GM20431 (cell line): Measurements from ENCODE around the gene PML.
"Not testable (repeated sequence)": the region's sequence is repeated elsewhere in the genome, so short reads cannot be mapped to it uniquely, and the experiment has no call there.

Experiments
- in situ Hi-C: fragments of 300-500 bp; cut with MseI, MboI; formaldehyde crosslinking; loops from one replicate; pipeline ENCODE4 v1.15.0; 2020; ENCODE audit warnings: low sequenced_read_pairs; ENCODE audit not compliant: unreplicated experiment

The PML gene

GRCh38 chr15:73957785-73958184, 36.7 kb upstream of the PML start:
- in situ Hi-C loops, result no loop called here

- in situ Hi-C loops, result no loop called here
Observed at GRCh38 chr15:73959012-73959581, 35.4 kb upstream of the PML start.

DNA sequence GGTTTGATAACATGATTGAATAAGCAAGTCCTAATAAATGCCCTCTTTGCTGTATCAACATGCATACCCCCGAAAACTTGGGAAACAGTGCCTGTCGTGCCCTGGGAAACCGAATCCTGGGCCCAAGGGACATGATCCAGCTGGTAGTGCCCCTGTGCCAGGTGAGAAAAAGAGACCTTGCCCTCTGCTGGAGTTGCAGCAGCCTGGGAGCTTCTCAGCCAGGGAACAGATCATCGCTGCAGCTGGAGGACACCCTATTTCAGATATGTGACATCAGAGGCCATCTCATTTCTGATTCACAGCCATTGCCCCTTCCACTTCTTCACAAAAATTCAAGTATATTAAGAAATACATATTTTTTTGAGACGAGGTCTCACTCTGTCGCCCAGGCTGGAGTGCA, 34.7 kb upstream of the PML start:
- in situ Hi-C loops, result no loop called here

GRCh38 chr15:73960472-73961070, 33.9 kb upstream of the PML start:
- in situ Hi-C loops, result not testable (repeated sequence)

GRCh38 chr15:73962433-73962832, 32.1 kb upstream of the PML start:
- in situ Hi-C loops, result no loop called here

DNA sequence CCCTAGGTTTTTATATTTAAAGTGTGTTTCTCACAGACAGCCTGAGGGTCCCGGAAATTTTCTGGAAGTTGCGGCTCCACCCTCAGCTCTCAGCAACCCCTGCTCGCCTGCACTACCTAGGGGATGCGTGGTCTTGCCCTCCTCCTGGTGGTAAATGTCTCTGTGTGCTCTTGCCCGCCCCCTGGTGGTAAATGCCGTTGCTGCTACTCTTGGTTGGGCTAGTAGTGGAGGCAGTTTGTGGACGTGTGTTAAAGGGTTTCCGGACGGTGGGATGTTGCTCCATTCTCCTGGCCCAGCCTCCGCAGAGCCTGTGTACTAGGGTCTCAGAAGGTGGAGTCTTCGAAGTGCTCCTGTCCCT, 29.8 kb upstream of the PML start:
- in situ Hi-C loops, result no loop called here

DNA sequence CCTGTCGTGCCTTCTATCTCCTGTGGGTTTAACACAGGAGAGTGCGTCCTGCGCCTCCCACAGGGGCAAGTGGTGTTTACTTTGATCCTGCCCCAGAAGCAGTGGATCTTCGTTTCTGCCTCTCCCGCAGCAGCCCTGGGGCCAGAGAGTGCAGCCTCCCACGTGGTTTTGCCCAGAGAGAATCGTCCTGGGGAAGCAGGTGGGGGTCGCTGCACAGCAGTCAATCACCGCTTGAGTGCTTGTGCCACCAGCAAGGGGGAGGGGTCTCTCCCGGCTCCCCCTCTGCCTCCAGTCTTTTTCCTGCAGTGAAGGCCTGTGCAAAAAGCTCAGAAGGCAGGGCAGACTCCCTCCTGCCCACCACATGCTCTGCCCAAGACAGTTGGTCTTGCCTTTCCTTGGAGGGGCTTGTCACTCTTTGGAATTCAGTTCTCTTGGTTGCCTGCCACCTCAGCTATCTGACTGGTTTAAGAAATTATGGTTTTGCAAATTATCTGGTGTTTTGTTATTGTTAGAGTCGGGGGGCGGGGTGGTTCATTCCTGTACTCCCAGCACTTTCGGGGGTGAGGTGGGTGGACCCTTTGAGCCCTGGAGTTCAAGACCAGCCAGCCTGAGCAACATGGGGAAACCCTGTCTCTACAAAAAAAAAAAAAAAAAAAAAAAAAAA, 29.3 kb upstream of the PML start:
- in situ Hi-C loops, result no loop called here

- in situ Hi-C loops, result no loop called here
Observed at GRCh38 chr15:73965758-73966113, 28.8 kb upstream of the PML start.

GRCh38 chr15:73968461-73968860, 26.1 kb upstream of the PML start:
- in situ Hi-C loops, result no loop called here

GRCh38 chr15:73969151-73969759, 25.3 kb upstream of the PML start:
- in situ Hi-C loops, result no loop called here

DNA sequence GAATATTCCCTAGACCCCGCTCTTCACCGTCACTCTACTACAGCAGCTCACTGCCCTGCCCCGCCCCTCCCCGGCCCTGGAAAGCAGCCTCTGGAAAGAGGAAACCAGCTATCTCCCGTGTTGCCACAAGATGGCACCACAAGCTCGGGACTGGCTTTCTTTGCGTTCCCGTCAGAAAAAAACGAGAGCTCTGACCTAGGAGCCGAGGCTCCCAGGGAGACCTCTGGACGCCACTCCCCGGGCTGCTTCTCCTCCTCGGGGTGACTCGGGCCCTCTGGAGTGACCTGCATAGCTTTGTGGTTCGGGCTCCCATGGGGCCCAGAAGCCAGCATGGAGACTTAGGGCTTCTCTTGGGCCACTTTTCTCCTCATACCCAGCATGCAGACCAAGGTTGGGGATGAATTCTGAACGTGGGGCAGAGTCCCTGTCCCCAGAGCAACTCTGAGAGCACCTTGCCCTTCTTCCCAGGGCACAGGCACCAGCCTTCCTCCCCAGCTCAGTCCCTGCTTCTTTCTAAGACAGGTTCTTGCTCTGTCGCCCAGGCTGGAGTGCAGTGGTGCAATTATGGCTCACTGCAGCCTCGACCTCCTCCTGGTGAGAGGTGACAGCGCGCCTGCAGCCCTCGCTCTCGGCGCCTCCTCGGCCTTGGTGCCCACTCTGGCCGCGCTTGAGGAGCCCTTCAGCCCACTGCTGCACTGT, 21.4 kb upstream of the PML start:
- in situ Hi-C loops, result loop anchor here (10.0 kb wide), 1 partner anchor 332 kb away; no protein-coding TSS in a partner anchor

DNA sequence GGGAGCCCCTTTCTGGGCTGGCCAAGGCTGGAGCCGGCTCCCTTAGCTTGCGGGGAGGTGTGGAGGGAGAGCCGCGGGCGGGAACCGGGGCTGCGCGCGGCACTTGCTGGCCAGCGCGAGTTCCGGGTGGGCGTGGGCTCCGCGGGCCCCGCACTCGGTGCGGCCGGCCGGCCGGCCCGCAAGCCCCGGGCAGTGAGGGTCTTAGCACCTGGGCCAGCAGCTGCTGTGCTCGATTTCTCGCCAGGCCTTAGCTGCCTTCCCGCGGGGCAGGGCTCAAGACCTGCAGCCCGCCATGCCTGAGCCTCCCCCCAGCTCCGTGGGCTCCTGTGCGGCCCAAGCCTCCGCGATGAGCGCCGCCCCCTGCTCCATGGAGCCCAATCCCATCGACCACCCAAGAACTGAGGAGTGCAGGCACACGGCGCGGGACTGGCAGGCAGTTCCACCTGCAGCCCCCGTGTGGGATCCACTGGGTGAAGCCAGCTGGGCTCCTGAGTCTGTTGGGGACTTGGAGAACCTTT, 20.8 kb upstream of the PML start:
- in situ Hi-C loops, result loop anchor here (10.0 kb wide), 1 partner anchor 331 kb away; no protein-coding TSS in a partner anchor

DNA sequence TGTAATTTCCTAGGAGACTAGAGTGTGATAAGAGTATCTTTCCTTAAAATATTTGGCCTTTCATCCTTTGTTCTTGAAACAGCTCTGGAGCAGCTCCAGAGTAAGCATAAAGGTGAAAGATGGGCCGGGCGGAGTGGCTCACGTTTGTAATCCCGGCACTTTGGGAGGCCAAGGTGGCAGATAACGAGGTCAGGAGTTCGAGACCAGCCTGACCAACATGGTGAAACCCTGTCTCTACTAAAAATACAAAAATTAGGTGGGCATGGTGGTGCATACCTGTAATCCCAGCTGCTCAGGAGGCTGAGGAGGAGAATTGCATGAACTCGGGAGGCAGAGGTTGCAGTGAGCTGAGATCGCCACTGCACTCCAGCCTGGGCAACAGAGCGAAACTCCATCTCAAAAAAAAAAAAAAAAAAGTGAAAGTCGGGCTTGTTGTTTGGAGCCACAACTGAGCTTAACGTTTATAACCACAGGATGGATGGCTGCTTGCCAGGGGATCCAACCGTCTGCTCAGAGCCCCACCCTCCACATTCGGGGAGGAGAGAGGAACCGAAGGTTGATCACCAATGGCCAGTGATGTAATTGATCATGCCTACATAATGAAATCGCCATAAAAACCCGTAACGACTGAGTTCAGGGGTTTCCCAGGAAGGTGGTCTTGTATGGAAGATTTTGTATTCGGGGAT, 18.9 kb upstream of the PML start:
- in situ Hi-C loops, result loop anchor here (10.0 kb wide), 1 partner anchor 329 kb away; no protein-coding TSS in a partner anchor

DNA sequence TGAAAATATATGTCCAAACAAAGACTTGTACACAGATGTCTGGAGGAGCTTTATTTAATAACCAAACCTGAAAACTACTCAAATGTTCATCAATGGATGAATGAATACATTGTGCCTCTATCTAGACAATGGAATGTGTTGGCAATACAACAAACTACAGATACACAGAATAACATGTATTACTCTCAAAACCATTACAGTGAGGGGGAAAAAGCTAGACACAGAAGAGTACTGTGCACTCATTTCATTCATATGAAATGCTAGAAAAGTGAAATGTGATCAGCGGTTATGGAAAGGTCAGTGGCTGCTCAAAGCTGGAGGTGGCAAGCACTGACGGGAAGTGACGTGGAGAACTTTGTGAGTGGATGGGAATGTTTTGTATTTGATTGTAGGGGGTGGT, 15.6 kb upstream of the PML start:
- in situ Hi-C loops, result loop anchor here (10.0 kb wide), 1 partner anchor 326 kb away; no protein-coding TSS in a partner anchor

DNA sequence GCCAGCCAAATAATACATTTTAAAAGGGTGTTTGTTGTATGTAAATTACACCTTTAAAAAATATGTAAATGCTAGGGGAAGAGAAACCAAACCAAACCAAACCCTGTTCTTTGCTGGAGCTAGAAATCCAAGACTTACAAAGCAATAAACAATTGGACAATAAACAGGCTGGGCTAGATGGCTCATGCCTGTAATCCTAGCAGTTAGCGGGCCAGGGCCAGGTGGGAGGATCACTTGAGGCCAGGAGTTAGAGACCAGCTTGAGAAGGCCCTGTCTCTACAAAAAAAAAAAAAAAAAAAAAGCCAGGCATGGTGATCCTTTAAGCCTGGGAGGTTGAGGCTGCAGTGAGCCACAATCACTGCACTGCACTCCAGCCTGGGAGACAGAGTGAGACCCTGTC, 14.9 kb upstream of the PML start:
- in situ Hi-C loops, result loop anchor here (10.0 kb wide), 1 partner anchor 325 kb away; no protein-coding TSS in a partner anchor

DNA sequence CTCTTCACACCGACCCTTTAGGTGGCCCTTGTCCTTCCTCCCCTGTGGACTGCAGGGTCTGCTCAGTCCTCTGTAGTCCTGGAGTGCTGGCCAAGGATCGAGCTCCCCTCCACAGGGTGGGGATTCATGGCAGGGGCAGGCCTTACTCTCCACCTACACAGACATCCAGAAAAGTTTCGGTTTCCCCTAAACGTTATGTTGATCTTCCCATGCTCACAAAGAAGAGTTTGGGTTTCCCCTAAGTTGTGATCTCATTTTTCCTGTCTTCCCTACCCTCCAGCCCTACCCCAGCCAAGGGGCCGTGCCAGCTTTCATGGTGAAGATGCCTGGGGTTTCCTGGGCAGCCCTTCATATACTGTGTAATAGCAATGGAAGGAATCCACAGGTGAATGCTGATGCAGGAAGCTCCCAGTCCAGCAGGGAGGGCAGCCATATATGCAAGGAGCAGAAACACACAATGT, 12.7 kb upstream of the PML start:
- in situ Hi-C loops, result no loop called here

DNA sequence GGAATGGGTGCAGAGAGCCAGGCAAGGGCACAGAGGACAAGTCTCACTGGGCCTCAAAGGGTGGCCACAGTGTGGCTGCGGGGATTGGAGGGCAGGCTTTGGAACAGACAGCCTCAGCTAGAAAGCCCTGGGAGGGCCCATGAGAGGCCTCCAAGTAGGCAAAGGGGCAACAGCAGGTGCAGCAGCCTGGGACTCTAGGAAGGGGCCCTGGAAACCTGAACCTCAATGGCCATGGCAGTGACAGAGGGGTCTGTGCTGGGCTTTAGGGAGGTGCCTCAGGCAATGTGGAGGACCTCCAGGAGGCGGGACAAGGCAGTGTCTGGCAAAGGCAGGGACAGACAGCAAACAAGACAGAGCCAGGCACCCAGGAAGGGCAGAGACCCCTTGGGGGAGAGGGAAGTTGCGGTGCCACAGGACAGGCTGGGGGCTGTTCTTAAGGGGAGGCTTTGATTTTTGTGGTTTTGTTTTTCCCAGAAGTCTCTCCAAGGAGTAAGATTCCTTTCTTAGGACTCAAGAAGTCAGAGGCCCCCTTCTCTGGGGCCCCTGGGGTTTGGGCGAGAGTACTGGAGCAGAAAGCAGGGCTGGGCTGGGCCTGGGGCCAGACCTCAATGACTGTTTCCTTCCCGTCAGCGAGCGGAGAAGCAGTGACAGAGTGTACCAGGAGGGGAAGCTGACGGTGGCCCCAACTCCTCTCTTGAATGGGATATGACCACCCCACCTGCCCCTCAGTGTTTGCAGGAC, 12.1 kb upstream of the PML start:
- in situ Hi-C loops, result no loop called here

DNA sequence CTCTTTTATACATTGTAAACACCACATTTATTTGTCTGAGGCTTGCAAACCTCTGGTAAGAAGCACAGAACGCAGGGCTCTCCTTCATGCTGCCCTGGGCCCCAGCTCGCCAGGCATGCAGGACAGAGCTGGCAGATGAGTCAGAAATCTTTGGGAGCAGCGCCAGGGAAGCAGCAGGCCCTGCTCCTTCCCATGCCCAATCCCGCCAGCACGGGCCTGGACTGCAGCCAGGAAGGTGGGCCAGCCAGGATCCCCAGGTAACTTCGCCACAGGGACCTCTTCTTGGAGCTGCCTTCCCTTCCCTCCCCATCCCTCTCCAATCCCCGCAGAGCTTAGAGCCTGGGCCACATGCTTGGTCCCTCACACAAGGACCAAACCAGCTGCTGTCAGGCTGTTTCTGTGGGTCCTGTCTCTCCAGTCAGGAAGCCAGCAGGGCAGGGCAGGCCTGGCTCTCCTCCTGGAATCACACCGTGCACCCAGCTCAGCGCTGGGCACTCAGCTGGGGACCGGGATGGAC, 11.2 kb upstream of the PML start:
- in situ Hi-C loops, result no loop called here

DNA sequence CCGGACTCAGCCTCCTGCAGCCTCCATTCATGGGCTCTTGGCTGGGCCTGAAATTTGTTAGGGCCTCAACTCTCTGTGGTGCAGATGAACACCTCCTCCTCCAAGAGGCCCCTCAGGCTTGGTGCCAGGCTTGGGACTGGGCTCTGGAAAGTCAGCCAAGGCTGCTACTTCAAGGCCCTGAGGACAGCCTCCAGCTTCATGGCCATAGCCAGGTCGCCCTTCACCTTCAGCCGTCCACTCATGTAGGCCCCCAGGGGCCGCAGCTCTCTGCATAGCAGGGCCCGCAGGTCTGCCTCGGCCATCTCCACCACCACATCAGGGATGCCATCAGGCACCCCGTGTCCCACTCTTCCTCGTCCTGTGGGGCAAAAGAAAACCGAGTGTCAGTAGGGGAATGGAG, 10.7 kb upstream of the PML start:
- in situ Hi-C loops, result no loop called here
